ENCODE data around the gene PIGU. TPM values are rescaled to one million over a fixed set of nuclear protein-coding genes. Genes with fewer than 3 reads are reported as not detected.
A peak's percentile ranks its signal among the peaks of the same experiment; 100 is the strongest.

PIGU gene
- total RNA-seq, 4 donors from 2014 or later, result 9.5 to 17.5 (median 12.5) TPM

DNA sequence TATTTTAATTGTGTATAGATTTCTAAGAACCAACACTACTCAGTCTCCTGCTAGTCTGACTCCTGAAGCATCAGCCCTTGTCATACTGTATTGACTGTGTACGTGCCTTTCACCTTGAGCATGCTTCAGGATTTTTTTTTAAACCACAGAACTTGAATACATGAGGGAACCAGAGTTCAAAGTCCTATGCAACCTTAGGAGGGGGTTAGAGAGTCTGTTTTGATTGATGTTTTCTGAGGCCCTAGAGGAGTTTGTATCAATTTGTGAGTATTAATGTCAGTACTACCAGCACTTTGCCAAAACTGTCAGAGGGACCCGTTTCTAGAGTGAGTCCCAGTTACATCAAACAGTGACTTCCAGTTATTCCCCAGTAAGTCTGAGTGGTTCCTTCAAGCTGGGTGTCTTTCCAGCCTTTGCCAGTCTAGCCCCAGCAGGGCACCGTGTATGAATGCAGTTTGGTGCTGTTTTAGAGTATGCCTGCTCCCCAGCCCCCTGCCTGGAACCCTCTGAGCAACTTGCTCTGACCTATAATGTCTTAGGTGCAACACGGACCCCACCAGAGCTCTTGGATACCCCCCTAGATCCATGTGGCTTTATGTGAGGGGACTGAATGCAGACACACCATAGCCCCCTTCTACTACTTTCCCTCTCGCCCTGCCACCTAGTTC lies 35.8 kb upstream of the PIGU start:
- H3K4me1 ChIP-seq, result no peaks in the 10 kb centered on the region
- intact Hi-C loops (cut with DNase I; ENCODE audit: low total_unique reads), result no loop called here
- no peak for DNase-seq
- no peak overlapping the region for H3K4me3 ChIP-seq
- H3K27me3 ChIP-seq, result no peaks in the 10 kb centered on the region
- H3K36me3 ChIP-seq, result no peaks in the 10 kb centered on the region
- H3K27ac ChIP-seq, result no peak overlapping the region
- H3K9me3 ChIP-seq, result no peaks in the 10 kb centered on the region
- no peak for TF ChIP-seq POLR2A (IDR thresholded peaks at IDR 0.05)
- TF ChIP-seq, protein P1, sequence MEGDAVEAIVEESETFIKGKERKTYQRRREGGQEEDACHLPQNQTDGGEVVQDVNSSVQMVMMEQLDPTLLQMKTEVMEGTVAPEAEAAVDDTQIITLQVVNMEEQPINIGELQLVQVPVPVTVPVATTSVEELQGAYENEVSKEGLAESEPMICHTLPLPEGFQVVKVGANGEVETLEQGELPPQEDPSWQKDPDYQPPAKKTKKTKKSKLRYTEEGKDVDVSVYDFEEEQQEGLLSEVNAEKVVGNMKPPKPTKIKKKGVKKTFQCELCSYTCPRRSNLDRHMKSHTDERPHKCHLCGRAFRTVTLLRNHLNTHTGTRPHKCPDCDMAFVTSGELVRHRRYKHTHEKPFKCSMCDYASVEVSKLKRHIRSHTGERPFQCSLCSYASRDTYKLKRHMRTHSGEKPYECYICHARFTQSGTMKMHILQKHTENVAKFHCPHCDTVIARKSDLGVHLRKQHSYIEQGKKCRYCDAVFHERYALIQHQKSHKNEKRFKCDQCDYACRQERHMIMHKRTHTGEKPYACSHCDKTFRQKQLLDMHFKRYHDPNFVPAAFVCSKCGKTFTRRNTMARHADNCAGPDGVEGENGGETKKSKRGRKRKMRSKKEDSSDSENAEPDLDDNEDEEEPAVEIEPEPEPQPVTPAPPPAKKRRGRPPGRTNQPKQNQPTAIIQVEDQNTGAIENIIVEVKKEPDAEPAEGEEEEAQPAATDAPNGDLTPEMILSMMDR (IDR thresholded peaks at IDR 0.05), result no peak

- TF ChIP-seq, protein P1 (IDR thresholded peaks at IDR 0.05), result no peak
- no peak for TF ChIP-seq POLR2A (IDR thresholded peaks at IDR 0.05)
- no peak for DNase-seq
- intact Hi-C loops (cut with DNase I; ENCODE audit: low total_unique reads), result no loop called here
- H3K27me3 ChIP-seq, result no peaks in the 10 kb centered on the region
- no peaks in the 10 kb centered on the region for H3K4me1 ChIP-seq
- no peaks in the 10 kb centered on the region for H3K36me3 ChIP-seq
- H3K9me3 ChIP-seq, result no peaks in the 10 kb centered on the region
- no peak overlapping the region for H3K4me3 ChIP-seq
- no peak overlapping the region for H3K27ac ChIP-seq
These were observed 35.0 kb upstream of the PIGU start for GRCh38 chr20:34711813-34712430.

- no peak for DNase-seq
- H3K27ac ChIP-seq, result peak overlapping the region in 1 of 2 donors; percentile 93
- H3K36me3 ChIP-seq, result no peaks in the 10 kb centered on the region
- H3K4me3 ChIP-seq, result no peak overlapping the region
- H3K9me3 ChIP-seq, result no peaks in the 10 kb centered on the region
- no peaks in the 10 kb centered on the region for H3K27me3 ChIP-seq
- intact Hi-C loops (cut with DNase I; ENCODE audit: low total_unique reads), result no loop called here
- no peaks in the 10 kb centered on the region for H3K4me1 ChIP-seq
- TF ChIP-seq POLR2A (IDR thresholded peaks at IDR 0.05), result no peak
- TF ChIP-seq, protein P1 (IDR thresholded peaks at IDR 0.05), result no peak
These were observed 34.1 kb upstream of the PIGU start for GRCh38 chr20:34710861-34711574.

DNA sequence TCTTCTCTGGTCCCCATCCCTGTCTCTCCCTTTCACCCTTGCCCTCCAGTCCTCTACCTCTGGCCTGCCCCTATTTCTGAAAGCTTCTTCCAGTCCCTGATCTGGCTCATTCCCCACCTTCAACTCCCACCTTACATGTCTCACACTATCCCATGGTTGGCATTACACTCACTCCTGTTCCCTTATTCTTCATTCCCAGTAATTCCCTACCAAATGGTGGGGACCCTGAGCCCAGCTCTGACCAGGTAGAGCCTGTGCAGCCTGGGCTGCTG lies 33.6 kb upstream of the PIGU start:
- DNase-seq, result no peak
- intact Hi-C loops (cut with DNase I; ENCODE audit: low total_unique reads), result no loop called here
- Histone ChIP-seq H3K27ac (peak overlapping the region; percentile 88 to 93), H3K27me3 (no peaks in the 10 kb centered on the region), H3K9me3 (no peaks in the 10 kb centered on the region), H3K36me3 (no peaks in the 10 kb centered on the region), H3K4me3 (peak overlapping the region in 1 of 2 donors; percentile 59), H3K4me1 (no peaks in the 10 kb centered on the region)
- TF ChIP-seq, protein P1 (IDR thresholded peaks at IDR 0.05), result no peak
- TF ChIP-seq POLR2A (IDR thresholded peaks at IDR 0.05), result no peak
